GM19438 (cell line): Measurements from ENCODE around the gene TOP1.
"Not testable (repeated sequence)": the region's sequence is repeated elsewhere in the genome, so short reads cannot be mapped to it uniquely, and the experiment has no call there.

Experiments used
- ATAC-seq: cut with Tn5 transposase; IDR thresholded peaks from one replicate; pipeline ENCODE4 v1.9.1; 2021; ENCODE audit warnings: low read depth; ENCODE audit not compliant: unreplicated experiment

Gene TOP1

DNA sequence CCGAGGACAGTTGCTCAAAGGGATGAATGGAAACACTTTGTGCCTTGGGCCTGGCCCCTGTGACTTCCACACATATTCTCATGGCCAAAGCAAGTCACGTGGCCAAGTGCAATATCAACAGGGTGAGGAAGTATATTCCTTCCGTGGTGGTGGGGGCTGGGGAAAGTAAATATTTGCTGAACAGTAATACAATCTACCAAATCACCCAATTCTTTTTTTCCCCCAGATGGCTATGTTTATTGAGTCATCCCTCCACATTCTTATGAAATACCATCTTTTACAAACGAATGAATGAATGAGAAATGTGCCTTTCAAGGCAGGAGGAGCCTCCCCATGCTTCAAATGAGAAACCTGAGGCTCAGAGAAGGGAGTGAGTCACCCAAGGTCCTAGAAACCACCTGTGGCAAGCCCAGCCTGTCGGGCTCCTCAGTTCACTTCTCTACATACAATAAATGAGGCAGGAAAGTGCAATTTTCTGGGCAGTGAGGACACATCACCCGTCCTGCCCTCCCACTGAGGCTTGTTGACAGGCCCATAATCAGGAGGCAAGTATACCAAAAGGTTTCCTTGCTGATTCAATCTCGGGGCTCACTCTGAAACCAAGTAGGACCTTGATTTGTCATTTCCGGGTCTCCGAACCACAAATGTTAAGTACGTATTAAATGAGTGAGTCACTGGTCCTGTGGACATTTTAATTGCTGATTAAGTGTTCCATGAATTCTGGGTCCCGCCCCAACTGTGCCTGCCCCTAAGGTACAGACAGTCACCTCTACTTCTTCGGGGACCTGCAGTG is 25.3 kb upstream of the TOP1 start:
- no peak for ATAC-seq

DNA sequence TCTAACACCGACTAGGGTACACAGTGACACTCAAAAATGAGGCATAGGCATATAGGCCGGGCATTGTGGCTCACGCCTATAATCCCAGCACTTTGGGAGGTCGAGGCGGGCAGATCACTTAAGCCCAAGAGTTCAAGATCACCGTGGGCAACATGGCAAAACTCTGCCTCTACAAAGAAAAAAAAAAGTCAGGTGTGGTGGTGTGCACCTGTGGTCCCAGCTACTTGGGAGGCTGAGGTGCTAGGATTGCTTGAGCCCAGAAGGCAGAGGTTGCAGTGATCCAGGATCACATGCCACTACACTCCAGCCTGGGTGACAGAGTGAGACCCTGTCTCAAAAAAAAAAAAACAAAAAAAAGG is 24.7 kb upstream of the TOP1 start:
- not testable (repeated sequence) for ATAC-seq

DNA sequence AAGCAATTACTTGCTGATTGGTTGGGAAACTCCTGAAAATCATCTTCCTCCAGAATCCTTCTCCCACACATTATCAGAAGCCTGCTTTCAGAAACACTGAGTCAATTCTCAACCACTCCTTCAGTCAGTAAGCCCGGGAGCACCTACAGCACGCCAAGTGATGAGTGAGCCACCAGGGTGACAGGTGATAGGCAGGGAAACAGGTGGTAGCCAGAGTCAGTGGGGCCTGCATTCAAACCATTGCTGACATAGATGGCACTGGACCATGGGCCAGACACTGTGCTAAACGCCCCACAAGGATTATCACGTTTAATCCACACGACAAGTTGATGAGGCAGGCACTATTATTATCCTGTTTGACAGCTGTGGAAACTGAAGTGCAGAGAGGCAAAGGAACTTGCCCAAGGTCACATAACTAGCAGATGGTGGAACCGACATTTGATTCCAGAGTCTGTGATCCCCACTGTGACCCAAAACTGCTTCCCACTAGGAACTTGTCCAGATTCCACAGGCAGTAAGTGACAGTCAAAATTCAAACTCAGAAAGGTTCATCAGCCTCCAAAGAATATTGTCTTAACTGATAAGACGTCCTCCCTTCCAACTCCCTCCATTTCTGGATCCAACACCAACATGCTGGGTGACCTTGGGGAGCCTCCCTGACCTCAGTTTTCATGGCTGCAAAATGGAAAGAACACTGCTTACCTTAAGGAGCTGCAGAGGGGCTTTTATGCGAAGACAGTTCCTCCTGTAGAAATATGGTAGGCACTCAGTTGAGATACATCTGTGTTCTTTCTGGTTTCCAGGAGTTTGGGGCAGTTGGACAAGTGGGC is 23.9 kb upstream of the TOP1 start:
- no peak for ATAC-seq

DNA sequence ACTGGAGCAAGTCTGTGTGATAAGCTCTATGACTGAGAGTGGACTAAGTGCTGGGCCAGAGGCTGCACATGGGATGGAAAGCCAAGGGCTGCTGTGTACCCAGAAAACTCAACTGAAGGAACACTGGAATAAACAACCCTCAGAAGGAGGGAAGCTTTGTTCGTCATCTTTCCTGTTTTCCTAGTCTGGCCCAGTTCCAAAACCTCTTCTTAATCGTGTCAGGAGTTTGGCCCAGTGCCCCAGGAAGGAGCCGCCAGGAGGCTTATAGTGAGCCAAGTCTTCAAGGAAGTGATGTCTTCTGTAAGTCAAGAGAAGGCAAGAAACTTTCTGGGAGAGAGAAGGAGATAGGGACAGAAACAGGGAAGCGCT is 23.3 kb upstream of the TOP1 start:
- no peak for ATAC-seq

DNA sequence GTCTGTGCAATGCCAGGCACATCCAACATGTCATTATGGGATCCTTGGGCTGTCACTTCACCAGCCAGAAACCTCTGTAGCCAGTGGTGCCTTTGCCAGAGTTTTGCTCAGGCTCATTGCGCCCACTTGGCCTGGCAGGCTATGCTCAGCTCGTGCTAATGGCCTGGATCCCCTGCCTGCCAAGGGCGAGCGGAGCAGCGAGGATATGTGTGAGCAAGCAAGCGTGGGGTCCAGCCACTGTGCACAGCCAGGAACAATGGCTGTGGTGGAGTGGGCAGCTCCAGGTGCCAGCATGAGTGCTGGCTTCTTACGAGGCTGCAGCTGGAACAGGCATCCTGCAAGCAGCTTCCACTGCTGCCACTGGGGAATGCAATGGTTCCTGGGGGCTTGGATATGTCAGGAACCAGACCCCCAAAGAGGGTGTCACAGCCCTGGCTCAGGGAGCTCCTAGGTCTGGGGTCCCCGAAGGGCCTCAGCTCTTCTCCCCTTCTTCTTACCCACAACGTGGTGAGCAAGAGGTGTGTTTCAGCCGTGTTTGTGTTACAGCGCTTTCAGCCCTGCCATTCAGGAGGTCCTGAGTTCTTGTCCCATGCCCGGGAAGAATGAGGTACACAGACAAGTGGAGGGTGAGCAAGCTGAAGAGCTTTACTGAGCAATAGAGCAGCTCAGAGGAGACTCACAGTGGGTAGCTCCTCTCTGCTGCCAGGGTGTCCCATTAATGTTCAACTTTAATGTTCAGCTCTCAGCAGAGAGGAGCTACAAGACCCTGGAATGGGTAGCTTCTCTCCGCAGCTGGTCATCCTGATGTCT is 22.3 kb upstream of the TOP1 start:
- no peak for ATAC-seq

DNA sequence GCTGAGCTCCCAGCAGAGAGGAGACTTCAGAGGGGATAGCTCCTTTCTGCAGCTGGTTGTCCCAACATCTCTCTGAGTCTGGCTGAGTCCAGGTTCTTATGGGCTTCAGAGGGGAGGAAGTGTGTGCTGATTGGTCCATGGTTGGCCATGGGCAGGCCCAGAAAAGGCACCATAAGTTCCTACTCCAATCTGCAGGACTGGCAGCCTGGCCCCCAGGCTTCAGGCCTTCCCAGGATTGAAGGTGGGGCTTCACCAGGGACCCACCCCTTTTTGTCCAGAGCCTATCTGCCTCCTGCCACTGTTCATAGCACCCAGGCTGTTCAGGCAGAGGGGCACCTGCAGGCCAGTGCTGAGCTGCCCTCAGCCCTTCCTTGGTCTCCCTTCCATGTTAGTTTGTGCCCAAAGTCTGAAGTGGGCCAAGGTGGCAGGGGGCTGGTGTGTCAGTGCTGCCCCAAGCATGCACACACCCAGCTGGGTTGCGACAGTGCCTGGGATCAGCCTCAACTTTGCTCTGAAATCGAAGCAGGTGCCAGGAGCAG is 21.6 kb upstream of the TOP1 start:
- no peak for ATAC-seq

DNA sequence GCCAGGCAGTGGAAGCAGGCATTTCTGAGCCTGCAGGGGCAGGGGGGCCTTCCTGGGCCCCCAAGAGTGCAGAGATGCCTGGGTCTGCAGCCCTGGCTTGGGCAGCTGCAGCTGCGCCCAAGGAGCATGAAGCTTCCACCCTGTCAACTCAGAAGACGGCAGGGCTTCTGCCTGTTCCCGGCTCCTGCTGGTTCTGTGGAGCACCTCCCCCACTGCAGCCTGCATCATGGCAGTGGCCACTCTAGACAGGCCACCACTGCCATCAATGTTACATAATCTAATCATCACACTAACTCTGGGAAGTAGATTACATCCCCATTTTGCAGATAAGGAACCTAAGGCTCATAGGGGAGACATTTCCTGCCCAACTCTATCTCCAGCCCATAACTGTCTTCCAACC is 21.1 kb upstream of the TOP1 start:
- no peak for ATAC-seq

DNA sequence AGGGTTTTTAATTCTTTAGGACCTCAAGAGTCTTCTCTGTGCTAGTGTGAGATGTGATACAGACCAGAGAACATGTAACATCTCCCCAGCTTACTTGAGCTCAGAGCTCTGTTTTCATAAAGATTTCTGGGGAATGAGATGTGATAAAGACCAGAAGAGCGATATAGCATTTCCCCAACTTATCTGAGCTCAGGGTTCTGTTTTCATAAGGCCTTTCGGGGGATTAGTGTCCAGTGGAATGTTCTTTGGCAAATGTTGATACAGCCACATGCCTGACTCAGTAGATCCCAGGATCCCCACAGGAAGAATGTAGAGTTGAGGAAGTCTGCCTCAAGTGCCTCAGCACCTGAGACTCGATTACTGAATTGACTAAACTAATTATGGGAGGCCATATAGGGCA is 18.7 kb upstream of the TOP1 start:
- ATAC-seq: no peak

DNA sequence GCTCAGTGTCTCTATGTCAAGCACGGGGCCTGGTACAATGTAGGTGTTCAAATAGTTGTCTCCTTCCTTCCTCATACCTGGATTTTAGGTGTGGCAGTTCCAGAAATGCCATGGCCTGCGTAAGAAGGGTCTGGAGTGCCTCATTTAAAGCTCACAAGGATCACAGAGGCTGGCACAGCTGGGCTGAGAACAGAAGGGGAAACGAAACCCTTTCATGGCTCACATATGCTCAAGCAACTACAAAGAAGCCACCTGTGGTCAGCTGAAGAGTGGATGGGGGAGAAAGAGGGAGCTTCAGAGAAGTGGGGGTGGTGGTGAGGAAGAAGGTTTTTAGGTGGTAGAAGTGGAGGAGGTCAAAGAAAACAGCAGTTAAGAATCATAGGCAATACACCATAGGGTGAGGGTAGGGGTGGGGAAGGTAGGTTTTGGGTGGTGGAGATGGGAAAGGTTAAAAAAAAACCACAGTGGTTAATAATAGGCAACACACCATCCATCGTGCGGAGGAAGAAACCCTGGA is 17.0 kb upstream of the TOP1 start:
- ATAC-seq: peak; percentile 84

DNA sequence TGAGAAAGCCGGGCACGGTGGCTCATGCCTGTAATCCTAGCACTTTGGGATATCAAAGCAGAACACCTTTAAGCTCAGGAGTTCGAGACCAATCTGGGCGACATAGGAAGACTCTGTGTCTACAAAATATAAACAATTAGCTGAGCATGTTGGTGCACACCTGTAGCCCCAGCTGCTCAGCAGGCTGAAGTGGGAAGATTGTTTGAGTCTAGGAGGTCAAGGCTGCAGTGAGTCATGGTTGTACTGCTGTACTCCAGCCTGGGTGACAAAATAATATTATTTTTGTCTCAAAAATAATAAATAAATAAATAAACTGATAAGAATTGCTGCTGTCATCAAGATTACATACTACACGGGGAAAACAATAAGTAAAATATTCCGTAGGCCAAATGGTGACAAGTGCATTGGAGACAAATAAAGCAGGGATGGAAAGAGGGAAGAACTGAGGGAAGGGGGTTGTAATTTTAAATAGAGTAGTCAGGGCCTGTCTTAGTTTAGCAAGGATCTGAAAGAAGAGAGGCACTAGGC is 14.0 kb upstream of the TOP1 start:
- no peak for ATAC-seq

DNA sequence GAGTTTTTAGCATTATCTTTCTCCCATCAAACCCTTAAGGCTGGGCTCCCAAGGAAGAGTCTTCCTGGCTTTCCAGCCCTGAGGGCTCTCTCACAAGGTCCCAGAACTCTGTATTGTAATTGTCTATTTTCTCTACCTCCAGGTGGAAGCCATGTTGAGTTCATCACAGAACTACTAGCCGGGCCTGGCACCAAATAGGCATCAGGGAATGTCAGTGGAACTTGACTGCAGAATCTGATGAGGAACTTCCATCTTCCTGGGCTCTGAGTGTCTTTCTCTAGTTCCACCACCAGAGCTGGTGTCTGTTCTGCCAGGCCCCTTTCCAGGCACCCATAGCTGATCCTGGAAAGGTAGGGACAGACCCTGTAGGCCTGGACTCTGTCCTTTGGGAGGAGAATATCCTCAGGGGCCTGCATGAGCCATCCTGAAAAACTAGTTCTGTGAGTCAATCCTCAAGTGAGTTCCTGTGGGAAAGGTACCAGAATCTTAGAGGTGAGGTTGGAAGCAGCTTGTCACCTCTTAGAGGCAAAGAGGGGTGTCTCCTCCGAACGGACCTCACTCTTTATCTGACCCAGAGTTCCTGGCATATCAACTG is 11.1 kb upstream of the TOP1 start:
- no peak for ATAC-seq

DNA sequence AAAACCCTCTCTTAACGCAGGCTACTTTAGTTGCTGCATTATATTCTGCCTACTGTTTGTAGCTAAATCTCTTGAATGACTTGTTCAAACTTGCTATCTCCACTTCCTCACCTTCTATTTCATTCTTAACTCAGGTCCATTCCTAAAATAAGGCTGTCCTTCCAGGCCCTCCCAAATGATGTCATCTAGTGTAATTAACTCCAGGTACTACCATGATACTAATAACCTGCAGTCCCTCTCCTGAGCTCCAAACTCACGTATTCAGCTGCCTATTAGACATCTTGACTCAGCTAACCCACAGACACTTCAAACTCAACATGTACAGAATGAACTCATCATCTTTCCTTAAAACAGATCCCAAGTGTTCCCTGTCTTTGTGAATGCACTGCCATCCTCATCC is 10.5 kb upstream of the TOP1 start:
- ATAC-seq: no peak

DNA sequence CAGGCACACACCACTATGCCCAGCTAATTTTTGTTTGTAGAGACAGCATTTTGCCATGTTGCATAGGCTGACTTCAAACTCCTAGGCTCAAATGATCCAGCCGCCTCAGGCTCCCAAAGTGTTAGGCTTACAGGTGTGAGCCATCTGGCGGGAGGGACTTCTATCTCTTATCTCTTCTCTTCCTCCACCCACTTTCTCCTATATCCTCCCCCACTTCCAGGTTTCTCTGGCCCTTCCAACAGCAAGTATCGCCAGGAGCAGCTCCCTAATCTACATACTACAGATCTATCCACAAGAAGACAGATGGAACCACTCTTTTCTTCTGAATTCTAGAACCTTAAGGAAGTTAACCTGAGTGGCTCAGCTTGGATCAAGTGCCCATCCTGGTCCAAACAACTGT is 5.1 kb upstream of the TOP1 start:
- no peak for ATAC-seq

DNA sequence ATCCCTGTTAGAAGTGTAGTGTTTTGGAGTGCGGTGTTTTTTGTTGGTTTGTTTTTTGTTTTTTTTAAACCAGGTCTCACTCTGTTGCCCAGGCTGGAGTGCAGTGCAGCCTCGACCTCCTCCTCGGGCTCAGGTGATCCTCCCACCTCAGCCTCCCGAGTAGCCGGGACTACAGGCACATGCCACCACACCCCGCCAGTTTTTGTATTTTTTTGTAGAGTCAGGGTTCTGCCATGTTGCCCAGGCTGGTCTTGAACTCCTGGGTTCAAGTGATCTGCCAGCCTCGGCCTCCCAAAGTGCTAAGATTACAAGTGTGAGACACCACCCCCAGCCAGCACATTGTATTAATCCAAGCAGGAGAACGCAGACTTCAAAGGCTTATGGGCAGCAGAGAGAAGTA is 1.3 kb upstream of the TOP1 start:
- ATAC-seq: no peak

DNA sequence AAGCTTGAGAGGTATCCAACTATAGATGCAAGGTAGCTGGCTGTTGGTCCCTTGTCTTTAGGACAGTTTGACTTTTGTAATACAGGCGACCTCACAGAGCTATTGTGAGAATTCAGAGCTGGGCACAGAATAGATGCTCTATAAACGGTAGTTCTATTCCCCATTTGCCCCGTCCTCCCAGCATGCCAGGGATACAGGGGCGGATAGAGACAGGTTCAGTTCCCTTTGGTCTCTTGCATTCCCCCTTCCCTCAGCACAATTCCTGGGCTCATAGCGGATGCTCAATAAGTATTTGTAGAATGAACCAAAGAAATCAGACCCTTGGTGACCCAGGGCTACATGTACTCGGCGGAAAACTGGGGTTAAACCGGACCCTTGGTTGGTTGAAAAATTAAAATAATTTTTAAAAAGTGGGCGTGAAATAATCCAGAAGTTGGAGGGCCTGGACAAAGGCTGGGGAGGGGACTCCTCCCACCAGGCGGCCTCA is 707 bp upstream of the TOP1 start:
- ATAC-seq: no peak

DNA sequence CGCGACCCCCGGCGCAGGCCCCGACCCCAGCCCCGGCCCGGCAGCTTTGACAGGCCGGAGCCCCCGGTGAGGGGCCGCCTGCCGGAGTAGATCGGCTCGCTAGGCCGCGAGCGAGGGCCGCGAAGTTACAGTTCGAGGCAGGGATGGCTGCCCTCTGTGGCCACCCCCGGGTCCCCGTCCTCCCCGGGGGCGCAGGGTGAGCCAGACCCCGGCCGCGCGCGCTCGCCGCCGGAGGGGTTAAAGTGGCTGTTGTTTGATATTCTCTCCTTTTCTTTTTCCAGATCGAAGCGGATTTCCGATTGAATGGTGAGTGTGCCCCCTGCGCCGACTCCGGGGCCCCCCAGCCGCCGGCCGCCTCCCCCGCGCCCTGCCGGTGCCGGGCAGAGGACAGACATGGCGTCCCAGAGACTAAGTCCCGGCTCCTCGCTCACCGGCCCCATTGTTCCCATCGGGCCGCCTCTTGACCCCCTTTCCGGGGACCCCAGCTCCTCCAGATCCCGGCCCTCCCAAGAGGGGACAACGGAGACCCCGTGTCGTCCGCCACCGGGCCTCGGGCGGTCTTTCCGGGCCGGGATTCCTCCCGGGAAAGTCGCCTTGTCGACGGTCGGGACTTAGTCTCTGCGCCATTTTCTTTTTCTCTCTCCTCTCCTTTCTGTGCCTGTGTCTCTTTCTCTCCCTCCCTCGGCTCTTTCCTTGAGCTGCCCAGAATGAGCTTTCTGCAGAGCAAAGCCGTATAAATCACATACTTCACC is 704 bp downstream of the TOP1 start:
- peak; percentile 15 for ATAC-seq

DNA sequence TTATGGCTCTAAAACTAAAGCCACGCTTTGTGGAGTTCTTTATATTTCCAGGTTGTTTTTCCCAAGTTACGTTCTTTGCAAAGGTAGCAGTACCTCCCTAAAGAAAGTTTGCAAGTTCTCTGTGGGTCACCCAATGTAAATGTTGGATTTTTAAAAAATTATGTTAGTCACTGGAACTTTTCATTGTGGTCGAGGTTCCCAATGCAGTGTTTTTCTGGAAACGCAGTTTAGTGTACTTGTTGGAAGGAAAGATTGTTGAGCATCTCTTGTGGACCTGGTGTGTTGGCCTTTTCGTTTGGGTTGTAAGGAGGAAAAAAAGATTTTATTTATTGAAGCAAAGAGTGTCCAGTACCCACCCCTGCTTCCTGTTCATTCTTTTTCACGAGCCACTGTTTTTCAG is 1.4 kb downstream of the TOP1 start:
- ATAC-seq: no peak

DNA sequence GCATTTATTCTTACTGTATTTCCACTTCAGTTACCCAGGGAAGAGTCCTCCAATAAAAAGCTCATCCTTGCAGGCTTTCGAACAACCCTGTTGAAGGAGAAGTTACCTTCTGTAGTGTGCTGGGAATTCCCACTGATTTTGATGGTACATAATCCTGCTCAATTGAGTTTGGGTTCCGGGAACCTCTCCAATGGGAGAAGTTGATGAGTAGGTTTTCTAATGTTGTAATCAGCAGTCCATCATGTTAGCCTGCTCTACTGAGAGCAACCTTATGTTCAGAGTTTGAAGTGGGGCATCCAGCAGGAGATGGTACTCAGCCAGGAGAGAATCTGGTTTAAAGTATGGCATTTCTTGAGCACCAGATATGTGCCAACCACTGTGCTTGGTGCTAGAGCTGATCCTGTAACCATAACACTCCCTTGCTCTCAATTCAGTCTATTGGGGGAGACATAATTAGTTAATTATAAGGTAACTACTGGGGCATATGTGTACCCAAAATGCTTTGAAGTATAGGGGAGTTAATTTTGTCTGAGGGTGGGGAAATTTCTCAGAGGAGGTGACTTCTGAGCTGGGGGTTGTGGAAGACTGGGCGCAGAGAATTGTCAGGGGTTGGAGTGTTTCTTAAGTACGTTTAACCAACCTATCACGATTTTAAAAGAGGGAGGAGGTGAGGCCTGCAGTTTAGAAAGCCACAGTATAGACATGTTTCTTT is 2.1 kb downstream of the TOP1 start:
- no peak for ATAC-seq

DNA sequence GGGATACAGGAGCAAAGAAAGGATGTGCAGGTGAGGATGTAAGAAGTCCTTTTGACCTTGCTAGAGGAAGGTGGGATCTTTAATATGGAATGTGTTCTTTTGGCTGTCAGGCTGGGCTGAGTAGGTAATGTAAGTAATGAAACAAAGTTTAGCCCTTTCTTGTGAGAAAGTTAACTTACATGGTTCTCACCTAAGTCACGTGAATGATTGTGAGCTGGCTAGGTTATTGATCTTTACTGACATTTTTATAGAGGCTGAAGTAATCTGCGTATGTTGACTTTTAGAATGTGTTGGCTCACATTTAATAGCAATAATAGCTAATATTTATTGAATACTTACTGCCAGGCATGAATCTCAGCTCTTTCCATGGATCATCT is 2.6 kb downstream of the TOP1 start:
- ATAC-seq: no peak
